KMS-11 (cell line): ENCODE results near the gene MMD.

Experiments
- H2AFZ ChIP-seq: fragments of 200-600 bp; sonication (generic); 2 replicates; pipeline ENCODE4 v1.6.1; 2016; ENCODE audit warnings: antibody characterized with exemption, mixed run types, low read depth
- H3K27ac ChIP-seq: fragments of 200-600 bp; sonication (generic); 2 replicates; pipeline ENCODE4 v1.6.1; 2016; ENCODE audit warnings: mild to moderate bottlenecking, mixed run types
- H3K27me3 ChIP-seq: fragments of 200-600 bp; sonication (generic); 2 replicates; pipeline ENCODE4 v1.6.1; 2017; ENCODE audit warnings: mild to moderate bottlenecking, low read depth, mixed run types, moderate library complexity; ENCODE audit not compliant: insufficient read depth
- H3K36me3 ChIP-seq: fragments of 200-600 bp; sonication (generic); 2 replicates; pipeline ENCODE4 v1.6.1; 2017; ENCODE audit warnings: mild to moderate bottlenecking, mixed run types; ENCODE audit not compliant: insufficient read depth
- H3K4me1 ChIP-seq: fragments of 200-600 bp; sonication (generic); 2 replicates; pipeline ENCODE4 v1.6.1; 2016; ENCODE audit warnings: mild to moderate bottlenecking, low read depth, mixed run types; ENCODE audit not compliant: poor library complexity, severe bottlenecking
- H3K4me2 ChIP-seq: fragments of 200-600 bp; sonication (generic); 2 replicates; pipeline ENCODE4 v1.7.0; 2016; ENCODE audit warnings: mild to moderate bottlenecking, mixed run types
- H3K4me3 ChIP-seq: fragments of 200-600 bp; sonication (generic); IDR thresholded peaks from 2 replicates; pipeline ENCODE4 v1.6.1; 2017; ENCODE audit warnings: low read depth, low read length, mixed read lengths; ENCODE audit not compliant: insufficient read depth
- H3K79me2 ChIP-seq: fragments of 200-600 bp; sonication (generic); 2 replicates; pipeline ENCODE4 v1.6.1; 2016; ENCODE audit warnings: low read depth, mixed run types; ENCODE audit not compliant: insufficient read depth
- H3K9ac ChIP-seq: fragments of 200-600 bp; sonication (generic); 2 replicates; pipeline ENCODE4 v1.6.1; 2016; ENCODE audit warnings: mild to moderate bottlenecking, mixed run types
- H4K20me1 ChIP-seq: fragments of 200-600 bp; sonication (generic); 2 replicates; pipeline ENCODE4 v1.6.1; 2016; ENCODE audit warnings: mild to moderate bottlenecking, mixed run types; ENCODE audit not compliant: insufficient read depth
- TF ChIP-seq, protein P1 (sequence below): fragments of 200-600 bp; sonication (generic); conservative IDR thresholded peaks from 2 replicates; pipeline ENCODE4 v1.6.1; 2017; ENCODE audit warnings: low read depth, mild to moderate bottlenecking, antibody characterized with exemption, low read length, moderate library complexity, mixed read lengths

Gene MMD

DNA sequence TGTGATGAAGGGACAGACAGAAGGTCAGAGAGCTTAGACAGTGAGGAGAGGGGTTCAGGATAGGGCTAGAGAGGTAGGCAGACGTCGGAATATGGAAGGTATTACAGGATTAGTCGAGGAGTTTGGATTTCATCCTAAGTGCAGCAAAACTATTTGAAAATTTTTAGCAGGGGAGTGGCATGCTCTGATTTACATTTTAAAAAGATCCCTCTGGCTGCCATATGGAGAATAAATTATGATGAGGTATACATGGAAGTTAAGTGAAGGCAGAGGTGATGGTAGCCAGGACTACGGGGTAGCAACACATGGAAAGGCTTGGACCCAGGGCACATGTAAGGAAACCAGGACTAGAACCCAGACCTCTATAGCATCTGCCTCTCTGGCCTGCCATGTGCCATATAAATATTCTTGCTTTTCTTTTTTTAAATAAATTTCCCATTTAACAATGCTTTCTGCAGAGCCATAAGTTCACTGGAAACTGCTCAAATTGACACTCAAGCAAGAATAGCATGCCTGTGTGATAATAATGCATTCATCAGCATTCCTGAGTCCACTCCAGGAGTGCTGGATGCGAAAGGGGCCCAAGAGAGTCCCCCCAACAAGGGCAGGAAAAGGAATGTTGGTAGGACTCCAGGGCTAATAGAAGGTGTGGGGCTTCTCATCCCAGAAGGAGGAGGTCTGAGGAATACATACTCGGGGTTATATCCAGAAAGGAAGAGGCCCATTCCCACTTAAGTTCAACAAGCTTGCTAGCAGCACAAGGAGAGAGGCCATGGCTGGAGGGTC is 78.6 kb downstream of the MMD start:
- no peaks in the 10 kb centered on the region for H3K27me3 ChIP-seq
- TF ChIP-seq, protein P1, sequence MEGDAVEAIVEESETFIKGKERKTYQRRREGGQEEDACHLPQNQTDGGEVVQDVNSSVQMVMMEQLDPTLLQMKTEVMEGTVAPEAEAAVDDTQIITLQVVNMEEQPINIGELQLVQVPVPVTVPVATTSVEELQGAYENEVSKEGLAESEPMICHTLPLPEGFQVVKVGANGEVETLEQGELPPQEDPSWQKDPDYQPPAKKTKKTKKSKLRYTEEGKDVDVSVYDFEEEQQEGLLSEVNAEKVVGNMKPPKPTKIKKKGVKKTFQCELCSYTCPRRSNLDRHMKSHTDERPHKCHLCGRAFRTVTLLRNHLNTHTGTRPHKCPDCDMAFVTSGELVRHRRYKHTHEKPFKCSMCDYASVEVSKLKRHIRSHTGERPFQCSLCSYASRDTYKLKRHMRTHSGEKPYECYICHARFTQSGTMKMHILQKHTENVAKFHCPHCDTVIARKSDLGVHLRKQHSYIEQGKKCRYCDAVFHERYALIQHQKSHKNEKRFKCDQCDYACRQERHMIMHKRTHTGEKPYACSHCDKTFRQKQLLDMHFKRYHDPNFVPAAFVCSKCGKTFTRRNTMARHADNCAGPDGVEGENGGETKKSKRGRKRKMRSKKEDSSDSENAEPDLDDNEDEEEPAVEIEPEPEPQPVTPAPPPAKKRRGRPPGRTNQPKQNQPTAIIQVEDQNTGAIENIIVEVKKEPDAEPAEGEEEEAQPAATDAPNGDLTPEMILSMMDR: no peak
- H3K4me2 ChIP-seq: no peak overlapping the region
- H4K20me1 ChIP-seq: no peaks in the 10 kb centered on the region
- no peaks in the 10 kb centered on the region for H3K4me1 ChIP-seq
- H3K4me3 ChIP-seq: no peak overlapping the region
- H3K9ac ChIP-seq: no peak overlapping the region
- no peak overlapping the region for H2AFZ ChIP-seq
- no peaks in the 10 kb centered on the region for H3K36me3 ChIP-seq
- no peaks in the 10 kb centered on the region for H3K79me2 ChIP-seq
- no peak overlapping the region for H3K27ac ChIP-seq
